ENCODE measurements around the gene EVL.

The EVL gene

DNA sequence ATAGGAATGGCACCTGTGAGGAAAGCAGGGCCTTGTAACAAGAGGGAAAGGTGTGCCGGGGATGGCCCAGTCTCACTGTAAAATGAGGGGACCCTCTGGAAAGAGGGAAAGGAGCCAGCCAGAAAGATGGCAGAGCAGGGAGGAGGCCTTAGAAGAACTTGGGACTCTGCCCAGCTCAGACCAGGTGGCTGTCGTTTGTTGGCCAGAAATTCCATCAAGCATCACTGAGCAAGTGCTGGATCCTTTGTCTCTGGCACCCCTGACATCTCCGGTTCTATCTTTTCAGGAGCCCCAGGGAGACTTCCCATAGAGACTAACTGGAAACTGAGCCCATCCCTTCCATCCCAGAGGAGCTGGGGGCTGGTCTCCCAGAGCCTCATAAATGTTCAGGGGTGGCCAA, 50.9 kb downstream of the EVL start:
- Histone ChIP-seq H3K36me3 (replicated peaks) (no peaks in the 10 kb centered on the region), H3K27me3 (replicated peaks) (no peaks in the 10 kb centered on the region), H3K27ac (no peak overlapping the region), H3K4me3 (ENCODE audit: low read depth, low read length) (no peak overlapping the region)
- DNase-seq, result no peak
- TF ChIP-seq CTCF (IDR thresholded peaks at IDR 0.05; ENCODE audit: low read depth, low read length, missing control alignments), result no peak
- in situ Hi-C loops (cut with HindIII; ENCODE audit: low pct_ligation_motif_present, low sequenced_read_pairs), result no loop called here

DNA sequence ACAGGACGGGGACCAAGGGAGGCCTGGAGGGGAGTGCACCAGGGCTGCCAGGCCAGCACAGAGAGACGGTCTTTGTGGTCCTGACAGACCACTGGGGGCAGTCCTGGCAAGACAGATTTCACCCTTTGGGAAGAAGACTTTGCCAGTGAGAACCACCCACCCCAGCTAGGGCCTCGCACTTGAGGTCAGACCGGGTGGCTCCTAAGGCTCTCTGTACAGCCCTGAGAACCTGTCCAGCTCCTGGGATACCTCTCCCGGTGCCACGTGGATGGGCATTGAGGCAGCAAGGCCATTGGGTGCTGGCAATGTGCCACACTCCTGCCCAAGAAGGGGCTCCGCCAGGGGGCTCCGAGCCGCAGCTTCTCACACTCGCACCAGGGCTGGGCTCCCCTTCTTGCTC, 51.8 kb downstream of the EVL start:
- H3K27ac ChIP-seq, result no peak overlapping the region
- no peak overlapping the region for H3K4me3 ChIP-seq (ENCODE audit: low read depth, low read length)
- no peaks in the 10 kb centered on the region for H3K27me3 ChIP-seq (replicated peaks)
- no peaks in the 10 kb centered on the region for H3K36me3 ChIP-seq (replicated peaks)
- in situ Hi-C loops (cut with HindIII; ENCODE audit: low pct_ligation_motif_present, low sequenced_read_pairs), result no loop called here
- no peak for DNase-seq
- no peak for TF ChIP-seq CTCF (IDR thresholded peaks at IDR 0.05; ENCODE audit: low read depth, low read length, missing control alignments)

- Histone ChIP-seq H3K36me3 (replicated peaks) (no peaks in the 10 kb centered on the region), H3K4me3 (ENCODE audit: low read depth, low read length) (no peak overlapping the region), H3K27ac (no peak overlapping the region), H3K27me3 (replicated peaks) (no peaks in the 10 kb centered on the region)
- TF ChIP-seq CTCF (IDR thresholded peaks at IDR 0.05; ENCODE audit: low read depth, low read length, missing control alignments), result no peak
- no peak for DNase-seq
- in situ Hi-C loops (cut with HindIII; ENCODE audit: low pct_ligation_motif_present, low sequenced_read_pairs), result no loop called here
These were observed 52.6 kb downstream of the EVL start for GRCh38 chr14:100117633-100118395.

GRCh38 chr14:100118396-100119011, 53.3 kb downstream of the EVL start:
- no peak for DNase-seq
- in situ Hi-C loops (cut with HindIII; ENCODE audit: low pct_ligation_motif_present, low sequenced_read_pairs), result no loop called here
- H3K36me3 ChIP-seq (replicated peaks), result no peaks in the 10 kb centered on the region
- no peak for TF ChIP-seq CTCF (IDR thresholded peaks at IDR 0.05; ENCODE audit: low read depth, low read length, missing control alignments)
- no peak overlapping the region for H3K27ac ChIP-seq
- H3K27me3 ChIP-seq (replicated peaks), result no peaks in the 10 kb centered on the region
- no peak overlapping the region for H3K4me3 ChIP-seq (ENCODE audit: low read depth, low read length)

- no peak overlapping the region for H3K4me3 ChIP-seq (ENCODE audit: low read depth, low read length)
- no peak overlapping the region for H3K27ac ChIP-seq
- no peak for DNase-seq
- H3K36me3 ChIP-seq (replicated peaks), result no peaks in the 10 kb centered on the region
- H3K27me3 ChIP-seq (replicated peaks), result no peaks in the 10 kb centered on the region
- no peak for TF ChIP-seq CTCF (IDR thresholded peaks at IDR 0.05; ENCODE audit: low read depth, low read length, missing control alignments)
- in situ Hi-C loops (cut with HindIII; ENCODE audit: low pct_ligation_motif_present, low sequenced_read_pairs), result no loop called here
These were observed 54.0 kb downstream of the EVL start for GRCh38 chr14:100119251-100119650.
